ENCODE results near the gene PORCN. TPM values are rescaled to one million over a fixed set of nuclear protein-coding genes. Genes with fewer than 3 reads are reported as not detected.
A peak's percentile ranks its signal among the peaks of the same experiment; 100 is the strongest.

The PORCN gene
- total and polyA plus RNA-seq, 2 of the 13 experiments (the other 11 are each of a cell fraction or from before 2014, with no cell fraction given): 3.9 to 5.8 TPM

GRCh38 chrX:48475774-48476577 is 32.8 kb upstream of the PORCN start, which contains the start of gene FTSJ1 (continued):
- TF ChIP-seq ZNF318 (CRISPR knock-in tag; IDR thresholded peaks at IDR 0.05) (no peak), IRF1 (CRISPR knock-in tag; IDR thresholded peaks at IDR 0.05; ENCODE audit: low read depth) (no peak), ZSCAN21 (CRISPR knock-in tag; IDR thresholded peaks at IDR 0.05; ENCODE audit: borderline replicate concordance) (no peak), HIVEP1 (CRISPR knock-in tag; IDR thresholded peaks at IDR 0.05) (no peak), MTERF4 (CRISPR knock-in tag; IDR thresholded peaks at IDR 0.05) (0 out of 2 replicates have a peak, but pooled peaks have one; percentile 49), CREB1 (IDR thresholded peaks at IDR 0.05) (peak; percentile 80), CREB1 (CRISPR knock-in tag; IDR thresholded peaks at IDR 0.05) (peak; percentile 94), ZNF296 (CRISPR knock-in tag; conservative IDR thresholded peaks at IDR 0.05) (no peak), ZNF317 (CRISPR knock-in tag; IDR thresholded peaks at IDR 0.05) (no peak), TBX3 (IDR thresholded peaks at IDR 0.05; ENCODE audit: borderline replicate concordance) (no peak), PBX3 (CRISPR knock-in tag; IDR thresholded peaks at IDR 0.05; ENCODE audit: borderline replicate concordance) (no peak), ZNF460 (CRISPR knock-in tag; IDR thresholded peaks at IDR 0.05; ENCODE audit: borderline replicate concordance) (no peak), ZC3H13 (CRISPR knock-in tag; IDR thresholded peaks at IDR 0.05) (0 out of 2 replicates have a peak, but pooled peaks have one; percentile 30), MTA3 (CRISPR knock-in tag; IDR thresholded peaks at IDR 0.05) (no peak), ZNF510 (CRISPR knock-in tag; IDR thresholded peaks at IDR 0.05; ENCODE audit: low read depth) (no peak), ZNF670 (CRISPR knock-in tag; IDR thresholded peaks at IDR 0.05; ENCODE audit: borderline replicate concordance) (no peak), ZNF501 (CRISPR knock-in tag; IDR thresholded peaks at IDR 0.05) (peak; percentile 58), SMAD1 (CRISPR knock-in tag; IDR thresholded peaks at IDR 0.05; ENCODE audit: borderline replicate concordance, low read depth) (no peak)

All from HepG2 (cell line).